Measurements from ENCODE around the gene PRDM1.

Gene PRDM1

DNA sequence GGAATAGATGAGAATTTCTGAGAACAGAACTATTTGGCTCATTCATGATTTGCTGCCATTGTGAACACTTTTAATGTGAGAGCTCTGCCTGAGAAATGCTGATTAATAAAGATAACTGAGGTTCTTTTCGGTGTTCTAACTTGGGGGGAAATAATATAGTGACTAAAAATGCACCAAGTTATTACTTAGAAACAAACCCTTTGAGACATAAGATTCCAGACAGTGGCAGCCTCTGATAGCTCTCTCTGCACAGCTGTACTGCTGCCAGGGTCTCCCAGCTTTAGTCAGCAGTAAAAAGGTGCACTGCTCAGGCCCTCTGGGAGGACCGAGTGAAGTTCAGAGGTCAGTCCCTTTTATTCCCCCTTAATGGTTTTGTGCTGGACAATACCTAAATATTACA is 2.5 kb upstream of the PRDM1 start:
- H3K4me3 ChIP-seq (ENCODE audit: control insufficient read depth, low read depth, low read length), result no peak overlapping the region
- TF ChIP-seq, protein P1, sequence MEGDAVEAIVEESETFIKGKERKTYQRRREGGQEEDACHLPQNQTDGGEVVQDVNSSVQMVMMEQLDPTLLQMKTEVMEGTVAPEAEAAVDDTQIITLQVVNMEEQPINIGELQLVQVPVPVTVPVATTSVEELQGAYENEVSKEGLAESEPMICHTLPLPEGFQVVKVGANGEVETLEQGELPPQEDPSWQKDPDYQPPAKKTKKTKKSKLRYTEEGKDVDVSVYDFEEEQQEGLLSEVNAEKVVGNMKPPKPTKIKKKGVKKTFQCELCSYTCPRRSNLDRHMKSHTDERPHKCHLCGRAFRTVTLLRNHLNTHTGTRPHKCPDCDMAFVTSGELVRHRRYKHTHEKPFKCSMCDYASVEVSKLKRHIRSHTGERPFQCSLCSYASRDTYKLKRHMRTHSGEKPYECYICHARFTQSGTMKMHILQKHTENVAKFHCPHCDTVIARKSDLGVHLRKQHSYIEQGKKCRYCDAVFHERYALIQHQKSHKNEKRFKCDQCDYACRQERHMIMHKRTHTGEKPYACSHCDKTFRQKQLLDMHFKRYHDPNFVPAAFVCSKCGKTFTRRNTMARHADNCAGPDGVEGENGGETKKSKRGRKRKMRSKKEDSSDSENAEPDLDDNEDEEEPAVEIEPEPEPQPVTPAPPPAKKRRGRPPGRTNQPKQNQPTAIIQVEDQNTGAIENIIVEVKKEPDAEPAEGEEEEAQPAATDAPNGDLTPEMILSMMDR (conservative IDR thresholded peaks at IDR 0.05; ENCODE audit: control insufficient read depth, insufficient read depth, low read depth, low read length), result no peak

DNA sequence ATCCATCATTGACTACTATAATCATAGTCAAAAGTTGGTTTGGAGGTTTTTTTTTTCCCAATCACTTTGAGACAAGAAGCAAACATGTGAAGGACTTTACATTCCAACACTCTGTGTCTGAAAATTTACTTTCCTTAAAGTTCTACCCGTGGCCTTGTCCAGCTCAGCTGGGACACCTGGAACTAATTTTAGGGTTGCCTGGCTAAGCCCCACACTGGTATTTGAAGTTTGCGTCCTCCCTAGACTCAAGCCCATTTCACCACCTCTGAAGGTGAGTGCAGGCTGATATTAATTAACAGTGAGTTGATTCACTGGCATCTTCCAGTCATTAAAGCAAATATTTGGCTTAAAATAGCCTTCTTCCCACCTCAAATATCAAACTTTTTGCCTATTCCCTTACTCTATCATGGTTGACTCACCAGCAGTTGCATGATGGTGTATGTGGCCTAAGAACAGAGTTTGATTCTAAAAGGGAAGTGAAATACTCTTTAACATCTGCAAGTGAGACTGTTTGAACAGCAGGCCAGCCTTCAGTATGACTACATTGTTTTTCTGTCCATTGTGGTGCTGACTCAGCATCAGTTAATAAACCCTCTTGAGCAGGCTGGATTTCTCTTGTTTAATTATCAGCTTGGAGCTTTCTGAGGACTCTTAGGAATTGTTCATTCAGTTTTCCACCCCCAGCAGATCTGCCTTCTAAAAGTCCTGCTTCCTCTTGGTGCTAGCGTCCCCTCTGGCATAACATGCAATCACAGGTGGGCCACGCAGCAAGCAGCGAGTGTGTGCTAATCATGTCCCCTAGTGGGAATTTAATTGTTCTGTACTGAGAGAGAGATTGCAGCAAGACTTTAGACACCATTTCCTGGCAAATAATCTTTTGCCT is 1.8 kb upstream of the PRDM1 start:
- TF ChIP-seq, protein P1 (conservative IDR thresholded peaks at IDR 0.05; ENCODE audit: control insufficient read depth, insufficient read depth, low read depth, low read length), result peak; percentile 74
- no peak overlapping the region for H3K4me3 ChIP-seq (ENCODE audit: control insufficient read depth, low read depth, low read length)
- peak; percentile 97 for DNase-seq (ENCODE audit: low read depth)

More for the DNA sequence above, 2.5 kb upstream of the PRDM1 start:
- DNase-seq (ENCODE audit: low read depth), result no peak

DNA sequence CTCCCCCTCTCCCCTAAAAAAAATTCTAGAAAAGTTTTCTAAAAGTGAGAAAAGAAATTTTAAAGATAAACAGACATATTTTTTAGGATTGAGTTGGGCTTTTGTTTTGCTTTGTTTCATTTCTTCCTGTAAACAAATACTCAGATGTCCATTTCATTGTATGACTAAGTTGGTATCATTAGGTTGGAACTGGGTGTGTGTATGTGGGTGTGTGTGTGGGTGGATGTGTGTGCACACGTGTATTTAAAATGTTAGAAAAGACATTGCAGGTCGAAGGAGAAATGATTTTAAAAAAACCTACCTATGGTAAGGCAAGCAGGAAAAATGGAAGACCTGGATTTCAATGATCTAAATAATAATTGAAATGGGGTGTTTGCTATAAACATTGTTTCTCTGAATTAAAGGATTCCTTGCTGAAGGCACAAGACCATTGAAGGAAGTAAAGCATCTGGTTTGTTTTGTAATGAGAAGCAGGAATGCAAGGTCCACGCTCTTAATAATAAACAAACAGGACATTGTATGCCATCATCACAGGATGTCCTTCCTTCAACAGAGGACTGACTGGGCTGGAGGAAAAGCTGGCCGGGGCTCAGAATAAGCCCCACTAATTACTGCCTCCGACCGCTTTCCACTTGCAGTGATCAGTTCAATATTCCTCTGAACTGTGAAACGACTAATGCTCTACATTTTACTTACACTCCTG is 996 bp upstream of the PRDM1 start:
- H3K4me3 ChIP-seq (ENCODE audit: control insufficient read depth, low read depth, low read length), result peak overlapping the region; percentile 60
- DNase-seq (ENCODE audit: low read depth), result peak; percentile 68

DNA sequence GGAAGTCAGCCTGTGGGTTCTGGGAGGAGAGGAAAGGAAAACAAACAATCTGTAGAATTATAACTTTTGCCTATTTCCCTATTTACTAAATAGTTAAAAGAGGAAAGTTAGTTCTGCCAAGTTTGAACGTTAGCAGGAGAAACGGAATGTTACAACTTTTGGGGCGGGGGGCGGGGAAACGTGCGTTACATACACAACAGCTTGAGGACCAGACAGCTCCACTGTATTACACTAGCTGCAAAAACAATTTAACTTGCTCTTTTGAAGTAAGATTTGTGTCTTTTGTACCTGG is 498 bp upstream of the PRDM1 start:
- no peak for DNase-seq (ENCODE audit: low read depth)
- TF ChIP-seq, protein P1 (conservative IDR thresholded peaks at IDR 0.05; ENCODE audit: control insufficient read depth, insufficient read depth, low read depth, low read length), result no peak
- H3K4me3 ChIP-seq (ENCODE audit: control insufficient read depth, low read depth, low read length), result peak overlapping the region; percentile 60

More for the DNA sequence above, 996 bp upstream of the PRDM1 start:
- TF ChIP-seq, protein P1 (conservative IDR thresholded peaks at IDR 0.05; ENCODE audit: control insufficient read depth, insufficient read depth, low read depth, low read length), result no peak

DNA sequence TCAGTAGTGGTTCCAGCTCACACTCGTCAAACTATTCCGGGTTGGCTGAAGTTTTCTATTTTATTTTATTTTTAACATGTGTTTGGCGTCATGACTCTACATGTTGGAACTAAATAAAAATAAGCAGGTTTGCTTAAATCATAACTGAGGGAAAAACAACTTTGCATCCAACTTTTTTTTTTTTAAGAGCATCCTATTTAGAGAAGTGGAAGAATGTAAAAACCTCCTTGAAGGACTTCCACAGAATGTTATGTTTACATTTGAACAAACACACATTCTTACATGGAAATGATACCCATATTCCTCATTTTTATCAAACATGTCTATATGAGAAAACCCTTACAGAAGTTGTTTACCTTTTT is 659 bp downstream of the PRDM1 start:
- H3K4me3 ChIP-seq (ENCODE audit: control insufficient read depth, low read depth, low read length), result peak overlapping the region; percentile 60
- DNase-seq (ENCODE audit: low read depth), result no peak
- TF ChIP-seq, protein P1 (conservative IDR thresholded peaks at IDR 0.05; ENCODE audit: control insufficient read depth, insufficient read depth, low read depth, low read length), result no peak

DNA sequence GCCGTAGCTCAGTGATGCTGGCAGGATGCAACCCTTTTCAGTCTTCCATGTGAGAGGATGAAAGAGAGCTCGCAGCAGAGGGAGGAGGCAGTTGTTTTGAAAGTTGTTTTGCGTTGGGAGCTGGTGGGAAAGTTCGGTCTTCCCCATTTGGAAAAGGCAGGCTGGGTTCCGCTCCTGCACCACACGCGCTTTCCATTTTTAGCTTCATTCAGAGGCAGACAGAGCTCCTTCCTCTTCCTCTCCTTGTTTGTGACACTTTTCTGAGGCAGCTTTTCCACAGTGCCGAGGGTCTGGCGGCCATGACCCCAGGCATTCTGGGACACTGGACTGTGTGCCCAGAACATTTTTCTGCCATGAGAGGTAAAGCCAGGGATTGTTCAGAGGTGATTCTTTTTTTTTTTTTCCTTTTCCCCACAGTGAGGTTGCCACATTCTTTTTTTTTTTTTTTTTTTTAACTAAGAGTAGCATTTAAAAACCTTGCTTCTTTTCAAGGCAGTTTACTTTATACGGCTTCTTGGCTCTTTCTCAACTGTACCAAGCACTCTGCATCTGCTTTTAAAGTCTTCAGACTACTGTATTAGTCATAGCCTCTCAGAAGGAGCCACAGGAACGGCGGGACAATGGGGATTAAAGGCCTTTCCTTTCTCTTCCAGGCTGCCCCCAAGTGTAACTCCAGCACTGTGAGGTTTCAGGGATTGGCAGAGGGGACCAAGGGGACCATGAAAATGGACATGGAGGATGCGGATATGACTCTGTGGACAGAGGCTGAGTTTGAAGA is 1.6 kb downstream of the PRDM1 start:
- TF ChIP-seq, protein P1 (conservative IDR thresholded peaks at IDR 0.05; ENCODE audit: control insufficient read depth, insufficient read depth, low read depth, low read length), result no peak
- peak; percentile 87 for DNase-seq (ENCODE audit: low read depth)
- peak overlapping the region; percentile 60 for H3K4me3 ChIP-seq (ENCODE audit: control insufficient read depth, low read depth, low read length)

Measured in fibroblast of mammary gland (primary cell).